ENCODE measurements around the gene CISD3.

The CISD3 gene

GRCh38 chr17:38730526-38731379 is 612 bp downstream of the CISD3 start:
- DNase-seq: peak; percentile 64

DNA sequence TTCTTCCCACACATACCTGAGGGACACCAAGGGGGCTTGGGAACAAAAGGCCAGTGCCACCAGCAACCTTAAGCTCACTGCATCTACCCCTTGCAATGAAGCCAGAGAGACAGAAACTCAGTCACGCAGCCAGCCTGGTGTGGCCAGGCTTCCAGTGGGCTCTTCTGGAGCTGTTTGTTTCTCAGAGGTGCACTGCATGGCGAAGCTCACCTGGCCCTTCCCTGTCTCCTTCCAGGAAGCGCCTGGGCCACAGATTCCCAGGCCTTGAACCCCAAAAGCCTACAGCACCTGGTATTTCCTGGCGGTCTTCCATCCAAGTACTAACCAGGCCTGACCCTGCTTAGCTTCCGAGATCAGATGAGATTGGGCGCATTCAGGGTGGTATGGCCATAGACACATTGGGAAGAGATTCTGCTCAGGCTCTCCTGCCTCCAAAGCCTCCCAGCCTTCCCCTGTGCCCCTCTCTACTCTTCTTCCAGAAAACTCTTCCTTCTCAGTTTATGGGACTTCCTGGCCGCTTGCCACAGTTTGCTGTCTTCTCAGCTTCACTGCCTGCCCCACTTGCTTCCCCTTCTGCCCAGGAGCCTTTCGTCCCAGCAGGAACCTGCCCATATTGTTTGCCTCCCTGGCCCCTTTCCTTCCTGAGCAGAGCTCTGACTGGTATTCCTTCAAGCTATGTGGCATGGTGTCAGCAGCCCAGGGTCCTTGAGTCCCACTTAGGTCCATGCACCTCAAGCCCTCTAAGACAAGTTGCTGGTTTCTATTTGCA is 1.6 kb downstream of the CISD3 start:
- DNase-seq: no peak

- DNase-seq: no peak
Observed at GRCh38 chr17:38732376-38733281, 2.5 kb downstream of the CISD3 start.

DNA sequence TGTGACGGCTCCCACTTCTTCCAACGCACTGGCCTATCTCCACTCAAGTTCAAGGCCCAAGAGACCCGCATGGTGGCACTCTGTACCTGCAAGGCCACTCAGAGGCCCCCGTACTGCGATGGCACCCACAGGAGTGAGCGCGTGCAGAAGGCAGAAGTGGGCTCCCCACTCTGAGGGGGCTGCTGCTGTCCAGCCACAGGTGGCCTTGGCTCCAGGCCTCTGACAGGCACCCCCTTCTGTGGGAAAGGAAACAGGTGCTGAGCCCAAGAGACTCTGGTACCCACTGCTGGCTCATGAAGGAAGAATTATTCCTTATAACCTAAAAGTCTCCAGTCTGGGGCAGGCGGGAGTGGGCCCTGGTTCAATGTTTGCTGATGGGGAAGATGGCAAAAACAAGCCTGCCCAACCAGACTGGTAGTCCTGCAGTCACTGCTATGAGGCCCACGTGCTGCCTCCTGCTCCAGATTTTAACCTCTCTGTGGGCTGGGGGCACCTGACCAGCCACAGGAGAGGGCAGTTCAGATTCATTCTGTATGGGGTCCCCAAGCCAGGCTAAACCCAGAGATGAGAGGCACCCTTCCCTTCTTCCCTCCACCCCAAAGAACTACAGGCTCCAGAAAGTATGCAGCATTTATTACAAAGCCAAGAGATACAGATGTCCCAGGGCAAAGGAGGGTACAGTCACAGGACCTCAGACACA is 3.3 kb downstream of the CISD3 start:
- no peak for DNase-seq

- no peak for DNase-seq
Observed at GRCh38 chr17:38733982-38734973, 4.1 kb downstream of the CISD3 start.

- DNase-seq: peak; percentile 52
Observed at GRCh38 chr17:38735161-38735997, 5.2 kb downstream of the CISD3 start.

- no peak for DNase-seq
Observed at GRCh38 chr17:38738007-38738662, 8.0 kb downstream of the CISD3 start.

DNA sequence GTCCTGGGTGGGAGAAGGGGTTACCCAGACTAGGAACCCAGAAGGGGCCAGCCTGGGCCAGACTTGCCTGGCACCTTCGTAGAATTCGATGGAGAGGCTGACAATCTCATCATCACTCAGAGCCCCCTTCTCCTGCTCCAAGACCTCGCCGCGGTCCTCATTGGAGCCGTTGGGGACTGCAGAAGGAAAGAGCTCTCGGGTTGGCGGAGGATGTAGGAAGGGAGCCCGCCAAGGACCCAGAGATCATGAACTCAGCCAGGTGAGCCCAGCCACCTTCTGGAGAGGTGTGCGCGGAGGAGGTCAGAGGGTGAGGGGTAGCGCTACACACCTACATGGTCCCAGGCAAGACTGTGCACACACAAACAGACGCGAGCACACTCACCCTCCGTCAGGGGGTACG is 8.5 kb downstream of the CISD3 start:
- DNase-seq: no peak

DNA sequence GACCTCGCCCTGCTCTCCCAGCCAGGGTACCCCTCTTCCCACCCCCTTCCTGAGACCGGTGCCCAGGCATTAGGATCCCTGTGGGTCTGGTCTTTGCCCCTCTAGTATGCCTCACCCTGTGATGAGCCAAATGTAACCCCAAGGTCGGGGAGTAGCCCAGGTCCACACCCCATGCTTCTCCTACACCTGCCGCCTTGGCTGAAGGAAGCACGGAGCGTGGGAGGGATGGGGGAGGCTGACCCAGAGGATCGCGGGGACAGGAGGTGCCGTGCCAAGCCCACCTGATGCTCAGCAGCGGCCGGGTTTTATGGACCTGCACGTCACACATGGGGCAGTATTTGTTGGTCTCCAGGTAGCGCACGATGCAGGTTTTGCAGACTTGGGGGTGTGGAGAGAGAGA is 9.2 kb downstream of the CISD3 start:
- DNase-seq: no peak

DNA sequence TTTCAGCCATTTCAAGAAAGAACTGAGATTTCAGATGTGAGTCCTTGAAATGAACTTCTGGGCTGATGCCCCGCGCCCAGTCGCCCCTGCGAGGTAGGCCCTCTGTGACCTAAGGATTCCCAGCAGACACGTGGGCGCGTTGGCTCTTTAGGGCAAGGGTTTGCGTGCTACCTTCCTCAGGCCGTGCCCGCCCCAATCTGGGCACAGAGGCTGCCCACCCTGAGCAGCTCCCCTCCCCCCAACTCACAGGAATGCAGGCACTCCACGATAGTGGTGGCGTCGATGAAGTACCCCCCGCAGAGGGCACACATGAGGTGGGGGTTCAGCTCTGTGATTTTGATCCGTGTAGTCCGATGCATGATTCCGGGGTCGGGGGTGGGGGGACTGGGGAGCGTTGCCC is 9.9 kb downstream of the CISD3 start:
- DNase-seq: no peak

GRCh38 chr17:38740806-38741205 is 10.7 kb downstream of the CISD3 start:
- DNase-seq: no peak

- DNase-seq: no peak
Observed at GRCh38 chr17:38741461-38741860, 11.3 kb downstream of the CISD3 start.

- DNase-seq: no peak
Observed at GRCh38 chr17:38741921-38742410, 11.8 kb downstream of the CISD3 start.

- DNase-seq: no peak
Observed at GRCh38 chr17:38742411-38743308, 12.5 kb downstream of the CISD3 start.

DNA sequence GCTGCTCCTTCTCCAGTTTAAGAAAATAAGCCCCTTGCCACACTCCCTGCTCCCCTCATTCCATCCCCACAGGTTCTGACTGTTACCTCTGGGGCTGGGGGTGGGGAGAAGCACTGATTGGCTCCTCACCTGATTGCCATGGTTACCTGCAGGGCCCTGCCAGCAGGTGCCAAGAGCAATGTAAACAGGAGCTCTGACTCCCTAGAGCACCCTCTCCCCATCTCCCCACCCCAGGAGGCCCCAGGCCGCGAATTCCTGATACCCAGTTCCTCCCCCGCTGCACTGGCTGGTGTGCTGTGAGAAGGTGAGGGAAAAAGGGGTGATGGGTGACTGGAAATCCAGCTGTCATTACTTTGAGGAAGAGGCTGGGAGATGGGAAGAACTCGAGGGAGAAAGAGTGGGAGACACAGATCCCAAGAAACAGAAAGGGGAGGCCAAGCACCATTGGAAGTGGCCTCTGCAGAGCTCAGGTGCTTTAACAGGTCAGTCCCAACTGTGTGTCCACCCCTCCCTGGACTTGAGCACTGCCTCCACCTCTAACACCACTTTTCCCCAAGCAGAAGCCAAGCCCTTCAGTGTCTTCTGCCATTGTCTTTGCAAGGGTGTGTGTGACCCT is 13.5 kb downstream of the CISD3 start:
- no peak for DNase-seq

GRCh38 chr17:38745545-38745944 is 15.4 kb downstream of the CISD3 start:
- DNase-seq: no peak

DNA sequence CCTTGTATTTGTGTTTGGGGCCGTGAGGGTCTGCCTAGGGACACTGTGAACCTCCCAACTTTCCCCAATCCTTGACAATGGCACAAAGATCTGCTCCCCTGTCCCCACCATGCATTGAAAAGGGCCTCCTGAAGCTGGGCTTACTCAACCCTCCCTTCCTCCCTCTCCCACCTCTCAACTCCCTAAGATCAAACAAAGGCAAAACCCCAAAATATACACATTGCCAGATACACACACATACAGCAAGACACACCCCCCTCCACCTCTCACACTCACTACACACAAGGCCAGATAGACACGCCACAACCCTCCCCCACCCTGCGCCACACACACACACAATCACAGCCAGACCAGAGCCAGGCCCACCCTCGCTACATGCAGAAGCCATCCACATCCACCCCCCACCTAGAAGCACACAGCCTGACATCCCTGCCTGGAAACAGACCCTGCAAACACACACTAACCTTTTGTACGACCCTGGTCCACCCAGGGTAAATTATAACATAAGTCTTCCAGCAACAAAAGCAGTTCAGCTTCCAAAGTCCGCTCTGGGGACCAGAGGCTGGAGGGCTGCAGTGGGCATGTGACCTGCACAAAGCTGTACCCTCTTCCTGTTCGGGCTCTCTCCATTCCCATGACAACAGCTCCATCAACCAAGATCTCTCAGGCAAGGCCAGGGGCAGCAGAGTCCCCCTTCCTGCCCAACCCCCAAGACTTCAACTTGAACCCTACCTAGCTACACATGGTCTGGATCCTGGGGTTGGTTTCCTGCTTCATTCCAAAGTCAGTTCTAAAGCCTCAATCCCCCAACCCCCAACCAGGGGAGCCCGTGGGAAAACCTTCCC is 16.1 kb downstream of the CISD3 start:
- no peak for DNase-seq

Measured in hematopoietic multipotent progenitor cell treated with erythropoietin and hydrocortisone succinate and interleukin-3 and kit ligand, for 8 days (in vitro differentiated cells).